GM18873 (cell line): ENCODE data around the gene CIAPIN1.

Source experiments
- ATAC-seq: cut with Tn5 transposase; IDR thresholded peaks from one replicate; pipeline ENCODE4 v1.9.1; 2021; ENCODE audit warnings: mild to moderate bottlenecking, moderate library complexity, moderate number of reproducible peaks; ENCODE audit not compliant: unreplicated experiment, low FRiP score

Gene CIAPIN1

DNA sequence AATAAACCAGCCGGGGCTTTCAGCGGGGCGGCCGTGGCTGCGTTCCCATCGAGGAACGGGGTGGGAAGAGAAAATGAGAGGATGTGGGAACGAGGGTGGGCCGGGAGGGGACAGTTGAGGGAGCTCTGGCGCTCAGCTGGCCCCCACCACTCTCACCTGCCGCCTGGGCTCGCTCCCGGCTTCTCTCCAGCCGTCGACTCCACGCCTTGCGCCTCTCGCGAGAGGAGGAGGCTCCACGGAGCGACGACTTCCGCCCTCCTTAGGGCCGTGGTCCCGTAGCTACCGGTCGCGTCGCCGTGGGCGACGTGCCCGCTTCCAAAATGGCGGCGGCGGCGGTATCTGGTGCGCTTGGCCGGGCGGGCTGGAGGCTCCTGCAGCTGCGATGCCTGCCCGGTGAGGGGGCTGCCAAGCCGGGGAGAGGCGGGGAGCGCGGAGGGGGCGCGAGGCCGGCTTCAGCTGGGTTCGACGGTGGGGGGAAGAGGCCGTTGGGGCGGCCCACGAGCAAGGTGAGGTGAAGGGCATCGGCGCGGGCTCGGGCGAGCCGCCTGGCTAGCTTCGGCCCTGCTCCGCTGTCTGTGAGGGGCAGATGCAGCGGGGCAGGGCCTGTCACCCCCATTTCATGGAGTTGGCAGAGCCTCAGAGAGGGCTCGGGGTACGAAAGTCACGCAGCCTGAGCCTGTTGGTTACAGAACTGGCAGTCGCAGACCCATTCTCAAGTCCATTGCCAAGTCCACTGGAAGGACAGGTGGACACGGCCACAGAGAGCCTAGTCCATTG is at the start of gene CIAPIN1, which contains the start of gene COQ9:
Gene CIAPIN1 (minus strand): TSS at position 200 of the 777 bp plus-strand sequence. CDS start 6,457 bp downstream, outside the sequence.
Gene COQ9 (plus strand): TSS at position 294 of the 777 bp plus-strand sequence. CDS start 27 bp downstream, at position 321.
- peak; percentile 87 for ATAC-seq

DNA sequence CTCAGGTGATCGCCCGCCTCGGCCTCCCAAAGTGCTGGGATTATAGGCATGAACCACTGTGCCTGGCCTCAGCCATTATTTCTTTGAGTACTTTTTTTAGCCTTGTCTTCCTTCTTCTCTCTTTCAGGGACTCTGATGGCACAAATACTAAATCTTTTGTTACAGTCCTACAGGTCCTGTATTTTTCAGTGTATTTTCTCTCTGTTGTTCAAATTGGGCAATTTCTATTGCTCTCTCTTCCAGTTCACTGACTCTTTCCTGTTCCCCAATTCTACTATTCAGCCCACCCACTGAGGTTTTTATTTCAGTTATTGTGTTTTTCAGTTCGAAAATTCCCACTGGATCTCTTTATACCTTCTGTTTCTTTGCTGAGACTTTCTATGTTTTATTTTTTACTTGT is 46.6 kb upstream of the CIAPIN1 start:
- ATAC-seq, result no peak

DNA sequence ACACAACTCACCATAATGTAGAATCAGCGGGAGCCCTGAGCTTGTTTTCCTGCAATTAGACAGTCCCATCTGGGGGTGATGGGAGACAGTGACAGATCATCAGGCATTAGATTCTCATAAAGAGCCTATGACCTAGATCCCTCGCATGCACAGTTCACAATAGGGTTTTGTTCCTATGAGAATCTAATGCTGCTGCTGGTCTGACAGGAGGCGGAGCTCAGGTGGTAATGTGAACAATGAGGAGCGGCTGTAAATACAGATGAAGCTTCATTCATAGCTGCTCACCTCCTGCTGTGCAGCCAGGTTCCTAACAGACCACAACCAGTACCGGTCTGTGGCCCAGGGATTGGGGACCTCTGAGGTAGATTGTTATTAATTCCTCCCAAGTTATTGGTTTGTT is 42.0 kb upstream of the CIAPIN1 start:
- no peak for ATAC-seq

DNA sequence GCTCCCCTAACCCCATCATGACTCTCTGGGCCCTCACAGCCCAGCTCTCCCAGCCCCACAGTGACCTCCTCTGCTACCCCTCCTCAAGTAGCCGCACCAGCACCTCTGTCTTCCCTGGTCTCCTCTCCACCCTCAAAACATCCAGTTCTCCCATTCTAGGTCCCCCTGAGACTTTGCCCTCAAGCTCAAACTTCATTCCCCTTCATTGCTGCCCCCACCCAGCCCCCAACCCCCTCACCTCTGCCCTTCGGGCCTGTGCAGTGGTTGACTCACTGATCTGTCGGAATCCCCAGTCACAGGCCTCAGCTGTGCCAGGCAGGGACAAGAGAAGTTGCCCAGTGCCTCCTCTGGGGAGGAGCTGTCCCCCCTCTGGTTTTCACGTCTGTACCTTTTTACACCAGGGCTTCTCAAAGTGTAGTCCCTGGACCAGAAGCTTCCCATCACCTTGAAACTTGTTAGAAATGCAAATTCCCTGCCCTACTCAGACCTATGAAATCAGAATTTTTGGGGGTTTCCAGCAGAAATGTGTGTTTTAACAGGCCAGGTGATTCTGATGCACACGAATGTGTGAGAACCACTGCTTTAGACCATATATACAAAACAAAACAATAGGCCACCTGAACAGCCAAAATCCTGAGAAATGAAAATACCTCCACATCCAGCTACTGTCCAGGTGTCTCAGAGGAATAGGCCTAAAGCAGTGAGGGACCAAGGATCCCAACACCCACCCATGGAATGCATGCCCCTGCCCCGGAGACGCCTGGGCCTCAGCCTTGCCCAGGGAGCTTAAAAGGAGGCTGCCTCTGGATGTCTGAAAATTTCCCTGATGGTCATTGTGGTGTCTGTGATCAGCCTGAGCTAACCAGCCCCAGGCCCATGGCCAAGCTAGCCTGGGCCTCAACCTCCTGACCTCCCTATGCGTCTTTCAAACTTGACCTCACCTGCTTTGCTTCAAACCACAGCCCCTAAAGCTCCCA is 40.0 kb upstream of the CIAPIN1 start:
- ATAC-seq, result no peak

DNA sequence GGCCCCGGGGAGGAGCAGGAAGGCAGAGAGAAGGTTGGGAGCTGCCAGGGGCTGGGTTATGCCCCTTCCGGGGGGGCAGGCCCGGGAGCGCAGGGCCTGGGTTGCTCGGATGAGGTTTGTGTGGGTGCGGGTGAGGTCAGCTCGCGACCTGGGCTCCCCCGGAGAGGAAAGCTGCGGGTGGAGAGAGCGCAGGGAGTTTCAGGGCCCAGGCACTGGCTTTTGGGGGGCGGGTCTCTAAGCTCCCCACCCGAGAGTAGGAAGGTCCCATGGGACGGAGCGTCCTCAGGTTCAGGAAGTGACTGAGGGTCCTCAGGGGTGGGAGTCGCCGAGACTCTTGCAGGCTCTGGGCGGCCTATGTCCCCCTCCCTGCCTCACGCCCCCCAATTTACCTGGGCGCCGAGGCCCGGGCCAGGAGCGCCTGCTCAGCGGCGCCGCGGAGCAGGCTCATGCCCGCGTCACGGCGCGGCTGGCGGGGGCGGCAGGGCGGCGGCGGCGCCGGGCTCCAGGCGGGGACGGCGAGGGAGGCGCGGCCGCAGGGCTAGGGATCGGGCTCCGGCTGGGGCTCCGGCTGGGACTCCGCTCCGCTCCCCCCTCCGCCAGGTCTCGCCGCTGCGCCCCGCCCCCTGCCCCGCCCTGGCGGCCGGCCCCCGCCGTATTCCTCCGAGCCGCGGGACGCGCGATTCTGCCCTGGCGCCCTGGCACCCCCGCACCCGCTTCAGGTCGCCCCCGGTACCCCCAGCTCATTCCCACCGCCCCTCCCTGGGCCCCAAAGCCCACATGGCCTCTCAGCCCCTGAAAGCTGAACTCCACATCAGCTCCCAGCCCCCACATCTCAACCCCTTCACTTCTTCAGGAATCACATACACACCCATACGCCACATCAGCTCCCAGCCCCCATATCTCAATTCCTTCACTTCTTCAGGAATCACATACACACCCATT is 39.0 kb upstream of the CIAPIN1 start, which contains the start of gene DOK4:
Gene DOK4 (minus strand): TSS at position 578 of the 942 bp plus-strand sequence. CDS start 6,986 bp downstream, outside the sequence.
- ATAC-seq, result no peak

DNA sequence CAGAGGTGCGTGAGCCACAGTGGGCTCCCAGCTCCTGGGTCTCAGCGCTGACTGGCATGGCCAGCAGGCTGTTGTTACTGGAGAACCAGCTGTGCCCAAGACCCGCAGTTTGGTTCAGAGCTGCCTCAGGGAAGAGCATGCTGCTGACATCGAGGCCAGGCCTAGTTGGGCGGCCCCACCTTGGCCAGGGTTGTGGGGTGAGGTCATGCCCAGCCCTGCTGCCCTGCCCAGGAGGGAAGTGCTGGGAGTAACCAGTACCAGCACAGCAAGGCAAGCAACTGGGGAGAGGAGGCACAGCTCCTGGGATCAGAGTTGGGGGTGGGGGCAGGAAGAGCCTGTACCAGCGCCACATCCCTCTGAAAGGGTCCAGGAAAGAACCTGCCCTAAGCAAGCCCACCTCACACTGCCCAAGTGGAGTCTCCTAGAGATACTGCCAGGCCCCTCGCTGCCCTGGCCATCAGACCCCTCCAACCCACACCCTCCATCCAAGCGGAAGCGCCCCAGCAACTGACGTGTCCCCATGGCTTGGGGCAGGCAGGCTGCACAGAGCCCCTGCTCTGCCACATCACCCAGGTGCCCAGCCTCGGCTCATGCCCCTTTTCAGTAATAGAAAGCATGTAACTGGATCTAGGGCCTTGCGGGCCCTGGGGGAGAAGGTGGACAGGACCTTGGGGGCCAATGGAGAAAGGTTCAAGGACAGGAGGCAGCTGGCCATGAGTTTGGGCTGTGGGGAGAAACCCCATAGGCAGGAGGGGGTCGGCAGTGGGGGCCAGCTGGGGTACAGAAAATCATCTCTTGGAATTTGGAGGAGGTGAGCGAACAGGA is 38.1 kb upstream of the CIAPIN1 start:
- no peak for ATAC-seq

DNA sequence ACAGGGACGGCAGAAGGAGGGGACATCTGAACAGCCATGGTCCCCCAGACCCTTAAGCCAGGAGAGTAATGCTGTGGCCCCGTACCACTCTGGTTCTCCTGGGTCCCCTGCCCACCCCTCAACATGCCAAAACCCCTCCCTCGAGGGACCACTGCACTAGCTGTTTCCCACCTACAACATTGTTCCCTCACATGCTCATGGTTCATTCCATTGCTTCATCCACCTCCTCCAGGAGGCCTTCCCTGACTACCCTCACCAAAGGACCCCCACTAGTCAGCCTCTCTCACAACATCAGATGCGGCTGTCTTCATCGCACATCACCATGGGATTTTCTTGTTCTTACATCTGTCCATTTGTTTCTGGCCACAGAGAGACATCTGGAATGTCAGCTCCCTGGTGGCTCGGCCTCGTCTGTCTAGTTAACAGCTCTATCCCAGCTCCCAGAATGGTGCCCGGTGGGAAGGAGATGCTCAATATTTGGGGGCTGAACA is 37.4 kb upstream of the CIAPIN1 start:
- ATAC-seq, result no peak

DNA sequence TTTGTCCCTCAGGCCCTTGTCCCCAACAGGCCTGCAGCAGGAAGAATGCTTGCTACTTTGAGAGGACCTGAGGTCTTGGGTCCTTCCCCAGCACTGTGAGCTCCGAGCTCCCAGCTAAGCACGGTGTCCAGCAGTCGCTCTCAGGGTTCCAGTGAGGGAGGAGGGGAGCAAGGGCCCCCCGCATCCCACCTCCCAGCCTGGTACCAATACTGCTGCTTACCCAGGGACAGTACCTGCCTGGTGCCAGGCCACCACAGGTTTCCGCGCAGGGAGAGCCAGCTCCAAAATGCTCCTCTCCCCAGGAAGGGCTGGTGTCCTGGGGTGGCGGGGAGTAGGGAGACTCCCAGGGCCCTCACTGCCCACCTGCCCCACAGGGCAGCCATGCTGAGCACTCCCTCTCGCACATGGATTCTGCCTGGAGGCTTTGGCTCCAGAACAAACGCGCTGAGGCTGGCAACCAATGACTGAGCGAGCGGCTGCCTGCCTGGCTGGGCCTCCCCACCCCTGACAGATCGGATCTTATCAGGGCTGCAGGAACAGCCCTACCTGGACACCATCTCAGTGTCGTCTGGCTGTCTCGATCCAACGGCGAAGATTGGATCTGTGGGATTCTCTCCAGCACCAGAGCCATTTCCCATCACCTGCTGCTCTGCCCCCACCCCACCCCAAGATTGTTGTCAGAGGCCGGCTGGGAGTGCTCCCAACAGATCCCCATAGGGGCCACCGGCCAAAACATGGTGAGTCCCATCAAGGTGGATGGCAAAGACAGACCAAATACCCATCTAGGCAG is 36.7 kb upstream of the CIAPIN1 start:
- no peak for ATAC-seq

DNA sequence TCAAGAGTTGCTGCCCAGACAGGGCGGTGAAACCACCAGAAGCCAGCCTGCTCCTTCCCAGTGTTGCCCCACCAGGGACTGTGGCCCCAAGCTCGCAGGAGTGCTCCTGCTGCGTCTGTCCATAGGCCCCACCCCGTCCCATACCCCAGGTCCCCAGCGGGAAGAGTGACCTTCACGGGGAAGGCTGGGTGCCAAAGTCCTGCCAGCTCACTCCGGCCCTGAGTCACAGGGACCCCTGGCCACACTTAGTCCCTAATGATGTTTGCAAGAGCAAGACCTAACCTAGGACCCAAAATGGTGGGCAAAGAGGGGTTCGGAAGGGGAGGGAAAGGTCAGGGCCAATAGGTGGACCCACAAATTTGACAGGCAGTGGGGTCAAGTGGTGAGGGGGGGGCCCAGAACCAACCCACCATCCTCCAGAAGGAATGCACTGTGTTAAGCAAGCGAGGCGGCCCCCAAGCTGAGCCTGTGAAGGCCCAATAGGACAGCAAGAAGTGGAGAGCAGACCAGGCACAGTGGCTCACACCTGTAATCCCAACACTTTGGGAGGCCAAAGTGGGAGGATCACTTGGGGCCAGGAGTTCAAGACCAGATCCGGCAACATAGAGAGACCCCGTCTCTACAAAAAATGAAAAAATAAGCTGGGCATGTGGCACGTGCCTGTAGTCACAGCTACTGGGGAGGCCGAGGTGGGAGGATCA is 35.8 kb upstream of the CIAPIN1 start:
- ATAC-seq, result no peak

DNA sequence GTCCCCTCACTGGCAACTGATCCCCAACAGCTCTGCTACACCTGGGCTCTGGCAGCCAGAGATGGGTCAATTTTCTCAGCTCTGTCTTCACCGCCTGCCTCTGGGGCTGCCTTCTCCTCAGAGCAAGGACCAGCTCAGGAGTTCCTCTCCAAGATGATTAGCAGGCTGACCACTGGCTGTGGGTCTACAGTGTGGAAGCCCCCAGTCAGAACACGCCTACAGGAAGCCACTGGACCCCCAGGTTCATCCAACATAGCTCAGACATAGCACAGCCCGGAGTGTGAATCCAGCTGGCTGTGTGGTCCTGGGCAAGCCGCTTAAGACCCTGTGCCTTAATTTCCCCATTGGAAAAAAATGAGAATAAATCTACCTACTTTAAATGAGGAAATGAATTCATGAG is 34.2 kb upstream of the CIAPIN1 start:
- ATAC-seq, result no peak

DNA sequence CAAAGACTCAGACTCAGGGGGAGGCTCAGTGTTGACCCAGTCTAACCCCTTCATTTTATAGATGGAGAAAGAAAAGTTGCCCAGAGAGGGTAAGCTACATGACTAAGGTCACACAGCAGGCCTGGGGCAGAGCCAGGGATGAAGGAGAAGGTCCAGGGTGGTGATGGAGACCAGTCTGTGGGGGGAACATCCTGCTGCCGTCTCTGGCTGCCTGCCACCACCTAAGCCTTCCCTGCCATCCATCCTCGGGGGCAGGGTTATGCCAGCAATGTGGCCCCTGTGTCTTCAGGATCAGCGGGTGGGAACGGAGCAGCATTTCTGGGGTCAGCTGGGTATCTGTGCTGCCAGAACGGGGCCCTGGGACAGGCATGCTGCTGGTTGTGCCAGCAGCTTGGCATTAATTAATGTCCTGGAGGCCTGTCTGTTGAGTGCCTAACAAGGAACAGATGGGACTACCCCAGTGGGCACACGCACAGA is 33.6 kb upstream of the CIAPIN1 start:
- no peak for ATAC-seq

DNA sequence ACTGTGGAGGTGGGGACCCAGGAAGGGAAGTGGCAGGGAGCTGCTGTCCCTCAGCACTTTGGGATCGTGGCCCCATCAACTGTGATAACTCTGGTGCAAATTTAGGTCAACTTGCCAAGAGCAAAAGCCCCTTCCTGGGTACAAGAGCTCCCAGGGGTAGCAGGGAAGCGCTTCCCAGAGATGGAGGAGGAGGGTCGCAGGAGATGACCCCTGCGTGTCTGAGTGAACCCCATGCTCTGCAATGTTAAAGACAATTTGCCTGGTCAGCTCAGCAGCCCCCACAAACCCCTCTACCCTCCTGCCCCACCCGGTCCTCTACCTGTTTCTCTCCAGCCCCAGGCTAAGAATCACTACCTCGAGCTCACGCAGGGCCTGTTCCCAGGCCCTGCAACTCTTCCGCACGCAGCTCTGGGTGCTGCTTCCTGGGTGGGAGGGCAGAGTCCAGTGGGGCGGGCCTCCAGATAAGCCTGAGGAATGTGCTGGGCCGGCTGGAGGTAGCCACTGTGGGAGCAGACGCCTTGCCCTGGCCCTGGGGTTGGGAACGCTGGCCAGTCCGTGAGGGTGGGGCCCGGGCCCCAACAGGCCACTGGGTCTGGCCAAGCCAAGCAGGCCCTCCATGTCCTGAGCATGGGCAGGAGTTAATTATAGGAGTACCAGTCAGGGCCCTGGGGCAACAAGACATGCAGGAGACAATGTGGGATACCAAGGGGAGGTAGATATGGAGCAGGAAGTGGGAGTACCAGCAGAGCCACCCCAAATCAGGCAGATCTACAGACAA is 33.0 kb upstream of the CIAPIN1 start:
- ATAC-seq, result no peak

DNA sequence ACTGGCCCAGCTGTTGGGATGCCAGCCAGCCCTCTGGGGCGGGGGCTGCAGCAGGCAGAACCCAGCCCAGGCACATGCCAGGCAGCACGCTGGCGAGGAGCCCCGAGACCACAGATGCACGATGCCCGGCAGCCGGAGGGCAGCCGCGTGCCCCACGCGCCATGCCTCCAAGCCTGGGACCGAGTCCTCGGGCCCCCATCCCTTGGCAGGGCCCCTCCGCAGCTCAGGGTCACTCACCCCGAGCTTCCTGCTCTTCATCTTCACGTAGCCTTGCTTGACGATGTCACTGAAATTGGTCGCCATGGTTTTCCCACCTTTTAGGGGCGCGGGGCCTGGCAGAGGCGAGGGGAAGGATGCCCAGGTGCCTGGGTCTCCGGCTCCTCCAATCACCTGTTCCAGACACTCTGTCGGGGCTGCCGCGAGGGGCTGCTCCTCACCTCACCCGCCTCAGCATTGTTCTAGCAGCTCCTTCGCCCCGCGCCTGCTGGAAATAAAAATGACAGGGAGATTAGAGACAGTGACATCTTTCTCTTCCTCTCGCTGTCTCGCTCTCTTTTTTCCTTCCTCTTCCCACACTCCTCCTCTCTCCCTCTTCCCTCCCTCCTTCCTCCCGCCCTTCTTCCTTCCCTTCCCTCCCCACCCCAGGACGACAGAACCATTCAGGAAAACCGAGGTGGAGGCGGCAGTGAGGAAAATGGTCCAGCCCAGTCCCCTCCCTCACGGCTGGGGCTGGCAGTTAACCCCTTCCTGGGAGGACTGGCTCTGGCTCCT is 32.2 kb upstream of the CIAPIN1 start:
- ATAC-seq, result no peak

DNA sequence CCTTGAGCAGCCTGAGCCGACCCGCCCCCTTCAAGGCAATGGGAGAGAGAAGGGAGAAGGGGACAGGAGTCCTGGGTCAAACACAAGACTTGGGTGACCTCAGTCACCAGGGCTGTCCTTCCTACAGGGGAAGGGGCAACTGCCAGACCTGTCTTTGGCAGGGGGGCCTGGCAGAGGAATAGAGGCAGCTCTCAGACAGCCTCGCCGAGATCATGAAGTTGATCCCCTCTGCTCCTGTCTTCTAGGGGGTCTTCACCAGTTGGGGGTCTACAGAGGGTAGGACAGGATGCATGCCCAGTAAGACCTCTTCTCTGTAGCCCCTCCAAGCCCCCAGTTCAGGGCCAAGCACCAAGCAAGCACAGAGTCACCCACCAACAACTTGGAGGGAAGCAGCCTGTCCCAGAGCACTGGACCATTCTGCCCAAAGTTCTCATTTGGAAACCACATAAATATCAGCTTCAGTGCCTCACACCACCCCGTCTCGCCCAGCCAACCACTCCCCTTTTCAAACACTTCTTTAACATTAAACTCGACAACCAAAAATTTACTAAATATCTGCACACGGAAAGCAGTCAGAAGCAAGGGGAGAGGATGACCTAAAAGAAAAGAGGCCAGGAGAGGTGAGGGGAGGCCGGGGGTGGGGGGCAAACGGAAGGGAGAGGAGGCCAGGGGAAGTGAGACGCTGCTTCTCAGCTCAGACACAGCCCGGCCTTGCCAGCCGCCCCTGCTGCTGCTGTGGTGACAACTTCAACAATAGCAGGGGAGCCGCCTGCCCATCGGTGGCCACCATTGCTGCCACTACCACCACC is 31.4 kb upstream of the CIAPIN1 start:
- ATAC-seq, result no peak

DNA sequence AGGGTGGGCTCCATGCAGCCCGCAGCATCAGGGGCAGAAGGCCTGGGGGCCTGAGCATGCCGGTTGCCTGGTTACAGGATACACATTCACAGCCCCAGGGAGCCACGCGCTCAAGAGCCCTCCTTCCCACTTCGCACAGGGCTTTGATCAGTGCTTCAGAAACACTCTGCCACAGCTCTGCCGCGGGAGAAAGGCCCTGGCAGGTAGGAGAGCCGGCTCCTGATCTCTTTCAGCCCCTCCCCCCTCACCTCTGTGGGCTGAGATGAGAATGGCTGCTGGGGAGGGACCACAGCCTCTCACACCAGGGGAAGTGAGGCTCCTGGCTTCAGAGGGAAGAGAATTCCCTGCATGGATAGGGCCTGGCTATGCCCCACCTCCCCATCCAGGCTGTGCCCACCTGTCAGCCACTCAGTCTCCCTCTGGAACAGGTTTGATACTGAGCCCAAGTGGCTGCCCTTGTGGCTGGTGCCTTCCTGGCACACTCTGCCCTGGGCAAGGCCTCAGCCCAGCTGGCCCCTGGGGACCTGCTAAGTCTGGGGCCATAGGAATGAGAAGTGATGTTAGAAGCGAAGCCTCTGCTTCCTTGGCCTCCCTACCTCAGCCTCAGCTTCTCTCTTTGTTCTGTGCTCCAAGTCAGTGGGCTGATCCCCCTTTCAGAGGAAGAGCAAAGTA is 30.5 kb upstream of the CIAPIN1 start:
- ATAC-seq, result no peak
